Skin epidermis (tissue), 12 donors: ENCODE data around the gene PLXND1.

Experiments used
- H3K27ac ChIP-seq, 21 experiments: fragments of 200-600 bp; sonication (generic) in 11 of 21; one replicate each; pipeline ENCODE4 v1.5.0; 2020; ENCODE audit warnings: mild to moderate bottlenecking in 3 of 21, inconsistent platforms in 2 of 21, moderate library complexity in 2 of 21
- H3K4me3 ChIP-seq, 7 experiments: fragments of 200-600 bp; sonication (generic) in 2 of 7; one replicate each; pipeline ENCODE4 v1.5.0; 2020; ENCODE audit warnings: inconsistent platforms in 2 of 7, mild to moderate bottlenecking in 2 of 7, moderate library complexity in 1 of 7

The PLXND1 gene

DNA sequence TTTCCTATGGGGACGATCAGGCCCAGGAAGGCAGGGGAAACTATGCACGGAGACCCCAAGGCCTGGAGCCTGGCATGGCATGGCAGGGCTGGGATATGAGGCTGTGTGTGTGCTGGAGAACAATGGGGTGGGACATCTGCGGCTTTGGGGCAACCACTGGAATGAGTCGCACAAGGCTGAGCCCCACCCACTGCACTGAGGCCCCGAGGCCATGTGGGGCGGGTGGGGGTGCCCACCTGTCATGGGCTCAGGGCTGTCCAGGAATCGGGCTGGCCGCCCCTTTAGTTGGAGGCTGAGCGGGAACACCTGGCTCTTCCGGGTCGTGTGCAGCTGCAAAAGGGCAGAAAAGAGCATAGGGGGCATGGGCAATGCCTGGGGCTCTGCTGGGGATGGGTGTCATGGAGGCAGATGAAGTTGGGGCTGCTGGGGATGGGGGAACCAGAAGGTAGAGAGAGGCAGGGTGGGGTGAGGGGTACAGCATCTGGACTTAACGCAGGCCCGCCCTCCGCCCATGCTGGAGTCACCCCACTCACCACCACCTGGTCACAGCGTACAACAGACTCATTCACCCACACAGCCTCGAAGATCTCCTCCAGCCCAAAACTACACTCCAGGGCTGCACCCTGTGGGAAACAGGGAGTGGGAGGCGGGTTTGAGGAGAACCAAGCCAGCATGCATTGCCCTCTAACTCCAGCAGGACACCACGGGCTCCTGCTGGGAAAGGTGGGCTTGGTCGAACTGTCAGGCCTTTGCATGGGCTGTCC, 31.1 kb downstream of the PLXND1 start:
- H3K27ac ChIP-seq = peak overlapping the region in 10 of 21 experiments; percentile 66 to 91 (median 80)
- H3K4me3 ChIP-seq = no peak overlapping the region

DNA sequence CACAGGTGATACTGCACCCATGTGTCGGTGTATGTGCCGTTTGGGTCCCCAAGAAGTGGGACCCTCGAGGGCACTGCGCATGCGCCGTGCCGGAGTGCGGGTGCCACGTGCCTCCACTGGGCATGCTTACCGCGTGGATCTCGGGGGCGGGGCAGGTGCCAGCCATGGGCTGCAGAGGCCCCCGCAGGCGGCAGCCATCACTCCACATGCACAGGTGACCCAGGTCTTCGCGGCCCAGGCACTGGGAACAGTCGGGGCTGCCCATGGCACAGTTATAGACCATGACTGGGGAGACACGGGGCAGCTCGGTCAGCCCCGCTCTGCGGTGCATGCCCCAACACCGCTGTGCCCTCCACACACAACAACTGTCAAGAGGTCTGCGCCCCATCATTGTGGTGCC, 32.3 kb downstream of the PLXND1 start:
- peak overlapping the region in 2 of 21 experiments; percentile 12 to 19 for H3K27ac ChIP-seq
- no peak overlapping the region for H3K4me3 ChIP-seq

DNA sequence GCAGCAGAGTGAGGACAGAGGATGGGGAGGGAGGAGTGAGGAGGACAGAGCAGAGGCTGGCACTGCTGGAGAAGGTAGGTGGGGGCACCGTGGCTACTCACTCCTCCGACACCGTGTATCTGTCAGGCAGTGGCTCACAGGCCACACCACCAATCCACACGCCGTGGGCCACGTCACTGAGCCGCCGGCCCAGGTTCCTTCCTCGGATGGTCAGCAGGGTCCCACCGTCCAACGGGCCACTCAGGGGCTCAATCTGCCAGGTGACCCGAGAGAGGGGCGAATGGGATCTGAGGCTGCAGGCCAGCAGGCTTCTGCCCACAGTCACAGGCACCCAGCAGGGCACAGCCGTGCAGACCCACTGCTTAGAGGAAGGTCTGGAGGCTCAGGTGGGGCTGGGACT, 33.0 kb downstream of the PLXND1 start:
- H3K27ac ChIP-seq = peak overlapping the region in 1 of 21 experiments; percentile 25
- H3K4me3 ChIP-seq = no peak overlapping the region

DNA sequence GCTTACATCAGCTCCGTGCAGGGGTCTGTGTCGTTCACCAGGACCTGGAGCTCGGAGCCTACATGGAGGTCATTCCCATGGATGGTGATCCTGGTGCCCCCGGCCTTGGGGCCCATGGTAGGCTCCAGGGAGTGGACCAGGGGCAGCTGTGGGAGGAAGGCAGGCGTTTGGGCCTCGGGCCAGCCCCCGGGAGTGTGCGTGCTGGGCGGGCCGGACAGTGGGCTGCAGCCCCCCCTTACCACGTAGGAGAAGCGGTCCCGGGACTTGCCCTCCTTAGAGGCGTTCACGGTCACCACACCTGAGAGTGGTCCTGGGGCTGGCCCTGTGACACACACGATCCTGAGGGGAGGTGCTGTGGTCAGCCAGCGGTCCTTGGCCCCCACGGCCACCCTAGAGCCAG, 33.9 kb downstream of the PLXND1 start:
- H3K27ac ChIP-seq = no peak overlapping the region
- no peak overlapping the region for H3K4me3 ChIP-seq

DNA sequence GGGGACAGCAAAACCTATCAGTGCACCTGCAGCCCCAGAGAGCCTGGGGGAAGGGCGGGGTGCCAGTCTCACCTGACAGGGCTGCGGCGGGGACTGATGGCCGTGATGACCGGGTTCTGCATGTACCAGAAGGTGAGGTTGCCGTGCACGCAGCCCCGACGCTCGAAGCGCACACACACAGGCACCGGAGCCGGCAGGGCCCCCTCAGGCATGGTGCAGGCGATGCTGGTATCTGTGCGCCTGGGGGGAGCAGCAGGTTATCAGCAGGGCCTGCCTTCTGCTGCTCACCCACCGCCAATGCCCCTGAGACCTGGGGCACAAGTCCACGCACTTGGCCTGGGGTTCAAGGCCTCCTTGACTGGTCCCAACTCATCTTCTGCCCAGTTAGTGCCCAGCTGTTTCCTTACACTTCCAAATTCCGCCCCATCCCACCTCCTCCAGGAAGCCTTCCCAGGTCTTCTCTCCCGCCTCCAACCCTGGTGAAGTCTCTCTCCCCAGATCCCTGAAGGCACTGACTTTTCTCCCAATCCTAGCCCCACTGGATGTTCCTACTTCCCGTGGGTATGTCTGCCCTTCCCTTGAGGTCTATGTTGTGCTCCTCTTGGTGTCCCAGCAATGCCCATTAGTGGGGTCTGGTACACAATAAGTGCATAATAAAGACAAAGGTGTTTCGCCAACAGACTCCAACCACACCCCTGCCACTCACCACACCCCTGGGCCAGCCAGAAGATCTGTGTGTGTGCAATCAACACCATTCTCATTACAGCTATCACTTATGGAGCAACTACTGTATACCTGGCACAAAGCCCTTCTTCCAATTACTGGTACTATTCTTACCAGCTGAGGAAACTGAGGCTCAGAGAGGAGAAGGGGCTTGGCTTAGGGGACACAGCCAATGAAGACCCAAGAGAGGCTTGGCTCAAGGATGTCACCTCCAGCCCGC, 34.6 kb downstream of the PLXND1 start:
- no peak overlapping the region for H3K4me3 ChIP-seq
- H3K27ac ChIP-seq = no peak overlapping the region

DNA sequence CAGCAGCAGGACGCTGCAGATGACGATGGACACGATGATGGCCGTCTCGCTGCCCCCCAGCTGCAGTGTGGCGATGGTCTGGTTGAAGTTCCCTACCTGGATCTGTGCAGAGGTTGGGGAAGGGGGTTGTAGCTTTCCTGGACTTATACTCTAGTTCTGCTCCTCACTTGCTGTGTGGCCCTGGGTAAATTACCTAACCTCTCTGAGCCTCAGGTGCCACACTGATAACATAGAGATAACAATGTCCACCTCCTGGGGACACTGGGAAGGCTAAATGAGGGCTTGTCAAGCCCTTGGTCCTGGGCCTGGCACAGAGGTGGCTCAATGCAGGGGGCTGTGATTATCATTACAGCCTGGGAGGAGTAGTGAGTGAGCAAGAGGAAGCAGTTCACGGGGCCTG, 36.6 kb downstream of the PLXND1 start:
- no peak overlapping the region for H3K4me3 ChIP-seq

DNA sequence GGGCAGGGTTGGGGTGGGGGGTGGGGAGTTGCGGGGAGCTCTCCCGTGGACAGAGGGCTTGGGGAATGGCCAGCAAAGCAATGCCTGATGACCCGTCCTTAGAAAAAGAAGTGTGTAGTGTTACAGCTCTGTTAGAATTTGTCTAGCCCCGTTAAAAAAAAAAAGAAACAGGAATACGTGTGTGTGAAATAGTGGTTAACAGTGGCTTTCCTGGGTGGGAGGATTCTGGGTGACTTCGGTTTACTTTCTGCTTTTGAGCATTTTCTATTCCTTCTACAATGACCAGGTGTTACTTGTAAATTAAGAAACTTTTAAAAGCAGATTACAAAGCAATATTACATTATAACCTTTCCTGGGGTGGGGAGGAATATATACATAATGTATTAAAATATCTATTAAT, 38.5 kb downstream of the PLXND1 start:
- Histone ChIP-seq H3K27ac (peak overlapping the region in 3 of 21 experiments; percentile 5 to 47 (median 12)), H3K4me3 (no peak overlapping the region)

More for the DNA sequence above, 36.6 kb downstream of the PLXND1 start:
- H3K27ac ChIP-seq = no peak overlapping the region

DNA sequence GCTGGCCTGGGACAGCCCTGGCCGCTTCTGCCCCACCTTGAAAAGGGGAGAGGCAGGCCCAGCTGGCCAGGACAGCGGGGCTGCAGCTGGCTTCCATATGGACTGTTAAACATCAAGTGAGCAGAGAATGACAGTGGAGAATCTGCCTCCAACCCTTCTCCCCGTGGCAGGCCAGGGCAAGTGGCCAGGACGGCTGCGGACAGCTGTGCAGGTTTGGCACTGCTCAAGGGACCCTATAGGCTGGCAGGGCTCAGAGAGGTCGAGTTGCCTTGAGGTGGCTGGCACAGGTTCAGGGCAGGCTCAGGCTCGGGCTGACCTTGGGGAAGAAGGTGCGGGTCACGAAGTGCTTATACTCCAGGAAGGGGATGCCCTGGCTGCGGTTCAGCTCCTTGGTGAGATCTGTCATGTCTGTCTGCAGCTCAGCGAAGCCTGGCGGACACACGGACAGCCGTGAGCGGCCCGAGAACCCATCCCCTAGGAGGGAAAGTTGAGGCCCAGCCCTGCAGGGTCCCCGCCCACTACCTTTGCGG, 39.2 kb downstream of the PLXND1 start:
- H3K4me3 ChIP-seq = no peak overlapping the region
- H3K27ac ChIP-seq = peak overlapping the region in 6 of 21 experiments; percentile 5 to 47 (median 14)

DNA sequence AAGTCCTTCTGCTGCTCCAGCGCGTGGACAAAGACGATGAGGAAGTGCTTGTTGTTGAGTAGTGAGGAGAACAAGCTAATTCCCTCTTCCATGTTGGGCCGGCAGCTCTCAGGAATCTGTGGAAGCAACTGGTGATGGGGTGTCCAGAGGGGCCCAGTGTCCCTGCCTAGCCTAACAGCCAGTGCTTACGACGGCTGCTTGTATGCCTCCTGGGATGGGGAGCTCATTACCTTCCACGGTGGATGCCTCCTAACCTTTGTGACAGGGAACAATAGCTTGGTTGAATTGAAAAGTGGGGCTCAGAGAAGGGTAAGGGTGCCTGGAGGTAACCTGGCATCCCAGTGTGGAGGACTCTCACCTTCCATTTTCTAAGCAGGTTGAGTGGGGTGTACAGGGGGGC, 40.6 kb downstream of the PLXND1 start:
- Histone ChIP-seq H3K4me3 (no peak overlapping the region), H3K27ac (peak overlapping the region in 1 of 21 experiments; percentile 3)

DNA sequence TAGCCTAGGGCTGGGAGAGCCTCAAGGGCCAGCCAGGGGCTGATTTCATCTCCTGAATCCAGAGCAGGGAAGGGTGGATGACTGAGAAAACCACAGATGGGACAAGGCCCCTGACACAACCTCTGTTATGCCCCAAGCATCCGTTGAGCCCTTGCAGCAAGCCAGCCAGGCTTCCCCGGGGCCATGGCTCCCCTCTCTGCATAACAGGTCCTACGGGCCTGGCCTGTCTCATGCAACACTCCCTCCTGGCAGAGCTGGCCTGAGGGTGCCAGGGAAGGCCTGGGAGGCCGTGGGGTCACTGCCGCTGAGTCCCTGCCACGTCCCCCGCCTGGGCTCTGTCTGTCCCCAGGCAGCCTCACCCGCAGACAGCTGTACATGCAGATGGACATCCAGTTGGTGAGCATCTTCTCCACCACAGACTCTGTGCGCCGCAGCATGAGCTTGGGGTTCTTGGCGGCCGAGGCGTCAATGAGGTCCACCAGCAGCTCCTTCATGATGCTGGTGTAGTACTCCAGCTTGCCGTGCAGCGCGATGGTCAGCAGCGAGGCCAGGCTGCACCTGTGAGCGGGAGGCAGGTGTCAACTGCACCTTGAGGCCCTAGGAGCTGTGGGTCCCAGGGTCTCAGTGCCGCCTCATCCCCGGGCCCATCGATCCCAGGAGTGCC, 41.4 kb downstream of the PLXND1 start:
- Histone ChIP-seq H3K27ac (peak overlapping the region in 5 of 21 experiments; percentile 2 to 61 (median 33)), H3K4me3 (no peak overlapping the region)

DNA sequence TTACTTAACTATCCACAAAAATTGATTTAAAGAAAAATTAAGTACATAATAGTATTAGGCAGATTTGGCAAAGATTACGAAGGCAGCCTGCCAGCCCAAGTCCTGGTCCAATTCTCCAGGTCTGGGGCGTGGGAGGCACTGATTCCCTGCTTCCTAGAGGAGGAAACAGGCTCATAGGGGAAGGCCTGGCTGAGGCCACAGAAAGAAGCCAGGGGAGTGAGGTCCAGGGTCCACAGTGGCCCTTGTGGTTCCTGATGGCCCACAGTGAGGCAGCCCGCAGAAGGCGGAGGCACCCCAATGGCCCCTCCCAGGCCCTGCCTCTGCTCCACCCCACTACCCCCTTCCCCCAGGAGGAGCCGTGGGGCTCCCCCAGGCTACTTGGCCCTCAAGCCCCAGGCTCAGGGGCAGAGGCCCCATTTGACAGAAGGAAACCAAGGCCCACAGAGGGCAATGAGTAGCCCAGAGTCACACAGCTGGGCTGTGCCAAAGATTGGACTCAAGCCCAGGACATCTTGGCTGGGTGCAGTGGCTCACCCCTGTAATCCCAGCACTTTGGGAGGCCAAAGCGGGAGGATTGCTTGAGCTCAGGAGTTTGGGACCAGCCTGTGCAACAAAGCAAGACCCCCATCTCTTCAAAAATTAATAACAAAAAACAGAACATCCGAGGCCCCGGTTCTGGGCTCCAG, 42.5 kb downstream of the PLXND1 start:
- peak overlapping the region in 9 of 21 experiments; percentile 3 to 63 (median 31) for H3K27ac ChIP-seq
- no peak overlapping the region for H3K4me3 ChIP-seq

DNA sequence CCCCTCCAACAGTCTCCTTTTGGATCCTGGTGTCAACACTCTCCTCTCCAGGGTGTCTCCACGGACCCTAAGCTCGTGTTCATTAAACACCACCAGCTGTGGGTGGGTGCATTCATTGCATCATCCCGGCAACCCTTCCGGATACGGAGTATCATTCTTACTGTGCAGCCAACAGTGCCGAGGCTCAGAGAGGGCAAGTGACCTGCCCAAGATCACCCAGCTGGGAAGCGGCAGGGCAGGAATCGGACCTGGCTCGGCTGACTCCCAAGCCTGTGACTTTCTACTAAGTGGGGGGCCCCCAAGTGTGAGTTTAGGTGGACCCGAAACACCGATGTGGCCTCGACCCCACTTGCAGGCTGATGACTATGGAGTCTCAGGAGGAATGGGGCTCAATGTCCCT, 43.1 kb downstream of the PLXND1 start:
- Histone ChIP-seq H3K4me3 (no peak overlapping the region), H3K27ac (peak overlapping the region in 2 of 21 experiments; percentile 57 to 63)

DNA sequence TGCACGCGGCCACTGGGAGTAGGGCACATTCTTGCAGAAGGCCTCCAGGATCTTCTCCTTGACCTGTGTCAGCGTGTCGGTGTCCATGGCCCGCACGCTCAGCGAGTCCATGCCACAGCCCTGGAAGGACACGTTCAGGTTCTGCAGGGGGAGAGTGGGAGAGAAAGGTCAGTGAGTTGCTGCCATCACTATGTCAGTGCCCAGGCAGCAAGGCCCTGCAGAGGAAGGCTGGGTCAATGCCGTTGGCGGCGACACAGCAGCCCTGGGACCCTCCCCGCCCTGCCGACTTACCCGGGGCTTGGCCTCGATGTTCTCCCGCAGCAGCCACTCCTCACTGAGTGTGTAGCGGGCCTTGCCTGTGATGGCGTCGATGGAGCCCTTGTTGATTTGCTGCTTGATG, 43.7 kb downstream of the PLXND1 start:
- H3K27ac ChIP-seq = no peak overlapping the region
- H3K4me3 ChIP-seq = no peak overlapping the region

DNA sequence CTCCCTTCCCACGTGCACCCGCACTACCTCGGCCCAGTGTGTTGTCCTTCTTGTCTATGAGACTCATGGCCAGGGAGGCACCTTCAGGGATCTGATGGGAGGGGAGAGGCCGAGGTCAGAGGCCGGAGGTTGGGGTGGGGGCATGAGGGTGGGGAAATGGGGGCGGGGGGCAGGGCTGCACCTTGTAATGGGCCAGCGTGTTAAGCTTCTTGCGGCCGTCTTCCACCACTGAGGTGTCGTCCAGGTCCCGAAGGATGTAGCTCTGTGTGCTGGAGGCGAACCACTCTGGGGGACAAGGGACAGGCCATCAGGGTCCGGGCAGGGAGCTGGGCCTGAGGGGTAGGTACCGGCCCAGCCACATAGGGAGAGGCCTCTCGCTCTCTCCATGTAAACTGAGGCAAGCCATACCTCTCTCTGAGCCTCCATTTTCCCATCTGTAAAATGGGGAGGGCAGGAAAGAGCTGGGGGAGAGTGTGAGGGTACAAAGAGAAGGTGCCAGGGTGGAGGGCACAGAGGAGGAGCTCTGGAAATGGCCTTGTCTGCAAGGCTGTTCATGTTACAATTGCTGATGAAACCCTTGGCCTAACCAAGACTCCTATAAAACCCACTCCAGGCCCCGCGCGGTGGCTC, 44.7 kb downstream of the PLXND1 start:
- H3K27ac ChIP-seq = peak overlapping the region in 15 of 21 experiments; percentile 39 to 88 (median 72)
- no peak overlapping the region for H3K4me3 ChIP-seq

DNA sequence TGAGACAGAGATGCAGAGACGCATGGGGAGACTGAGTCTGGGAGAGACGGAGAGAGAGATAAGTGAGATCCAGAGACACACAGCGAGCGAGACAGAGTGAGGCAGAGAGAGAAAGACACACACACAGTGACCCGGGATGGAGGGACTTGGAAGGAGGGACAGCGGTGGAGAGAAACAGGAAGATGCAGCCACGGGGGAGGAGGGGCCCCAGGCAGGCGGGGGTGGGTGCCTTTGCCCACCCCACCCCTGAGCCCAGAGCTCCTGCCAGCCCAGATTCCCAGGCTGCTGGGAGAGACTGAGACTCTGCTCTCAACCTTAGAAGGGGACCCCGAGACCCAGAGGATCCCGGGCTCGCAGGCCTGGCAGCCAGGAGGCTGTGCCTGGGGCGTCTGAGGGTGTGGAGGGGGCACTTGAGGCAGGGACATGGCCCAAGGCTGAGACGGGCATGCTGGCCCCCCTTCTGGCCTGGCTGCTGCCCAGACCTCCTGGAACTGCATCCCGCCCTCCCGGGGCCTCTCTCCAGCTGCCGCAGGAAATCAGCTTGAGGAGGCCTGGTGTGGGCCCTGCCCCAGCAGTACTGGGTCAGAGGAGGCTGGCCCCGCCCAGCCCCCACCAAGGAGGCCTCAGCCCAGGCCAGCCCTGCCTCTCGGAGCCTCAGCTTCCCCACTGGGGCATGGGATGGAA, 45.4 kb downstream of the PLXND1 start:
- H3K4me3 ChIP-seq = no peak overlapping the region
- H3K27ac ChIP-seq = peak overlapping the region in 19 of 21 experiments; percentile 10 to 88 (median 71)

DNA sequence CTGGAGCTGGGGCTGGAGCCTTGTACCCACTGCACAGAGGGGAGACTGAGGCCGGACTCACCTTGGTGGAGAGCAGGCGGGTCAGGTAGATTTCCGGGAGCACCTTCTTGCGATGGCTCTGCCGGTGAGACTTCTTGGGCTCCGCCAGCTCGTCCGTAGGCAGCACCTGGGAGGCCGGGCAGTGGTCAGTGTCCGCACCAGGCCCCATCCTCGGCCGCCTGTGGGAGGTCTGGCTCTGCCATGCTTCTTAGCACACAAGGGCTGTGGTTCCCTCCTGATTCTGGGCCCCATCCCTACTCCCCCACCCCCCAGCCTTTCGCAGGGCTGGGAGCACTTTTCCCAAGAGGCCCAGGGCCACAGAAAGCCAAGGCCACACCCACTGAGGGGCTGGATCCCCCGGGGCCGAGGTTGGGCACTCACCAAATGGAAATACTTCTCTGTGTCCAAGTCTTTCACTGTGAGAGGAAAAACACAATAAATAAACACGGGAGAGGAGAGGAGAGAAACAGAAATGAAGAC, 46.1 kb downstream of the PLXND1 start:
- Histone ChIP-seq H3K4me3 (no peak overlapping the region), H3K27ac (peak overlapping the region in 13 of 21 experiments; percentile 43 to 88 (median 73))

DNA sequence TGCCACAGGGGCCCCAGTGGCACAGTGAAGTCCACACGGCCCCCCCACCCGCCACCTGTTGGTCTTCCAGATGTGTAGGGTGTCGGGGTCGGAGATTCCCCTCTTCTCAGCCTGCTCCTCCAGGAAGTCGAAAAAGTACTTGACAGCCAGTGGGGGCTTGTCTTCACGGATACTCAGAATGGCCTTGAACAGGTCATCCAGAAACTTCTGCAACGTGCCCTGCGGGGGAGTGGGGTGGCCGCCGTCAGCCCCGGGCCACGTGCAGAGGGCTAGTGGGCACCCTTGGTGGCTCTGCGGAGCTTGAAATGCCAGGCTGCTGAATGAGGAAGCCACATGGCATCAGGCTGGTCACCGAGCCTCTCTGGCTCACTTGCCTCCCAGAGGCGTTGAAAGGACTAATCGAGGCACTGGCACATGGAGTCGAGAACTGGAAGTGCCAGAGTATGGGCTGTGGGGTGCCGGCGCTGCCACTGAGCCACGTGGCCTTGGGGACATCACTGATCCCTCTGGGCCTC, 46.9 kb downstream of the PLXND1 start:
- Histone ChIP-seq H3K4me3 (no peak overlapping the region), H3K27ac (peak overlapping the region in 10 of 21 experiments; percentile 33 to 88 (median 62))
